Hypothalamus (tissue), 51 donors: ENCODE data around the gene CD63.

Source experiments
- DNase-seq, 51 donors: peaks; one replicate each; lab custom pipeline; 2025; lab: John Stamatoyannopoulos, UW

Gene CD63

GRCh38 chr12:55741931-55742680 lies 13.3 kb upstream of the CD63 start:
- DNase-seq = no peak

- DNase-seq = no peak
Measured at GRCh38 chr12:55739025-55739378, 10.2 kb upstream of the CD63 start.

GRCh38 chr12:55738123-55739024 lies 9.6 kb upstream of the CD63 start:
- DNase-seq = peak in 46 of 51 donors; percentile 31 to 92 (median 73)

- peak in 3 of 51 donors; percentile 48 to 58 (median 54) for DNase-seq
Measured at GRCh38 chr12:55737581-55738122, 8.8 kb upstream of the CD63 start.

GRCh38 chr12:55736780-55737580 lies 8.2 kb upstream of the CD63 start:
- peak in 35 of 51 donors; percentile 14 to 76 (median 49) for DNase-seq

- DNase-seq = no peak
Measured at GRCh38 chr12:55736076-55736475, 7.3 kb upstream of the CD63 start.

- DNase-seq = no peak
Measured at GRCh38 chr12:55734595-55734994, 5.8 kb upstream of the CD63 start.

- DNase-seq = no peak
Measured at GRCh38 chr12:55733858-55734257, 5.0 kb upstream of the CD63 start.

- DNase-seq = no peak
Measured at GRCh38 chr12:55733021-55733555, 4.3 kb upstream of the CD63 start.

GRCh38 chr12:55732288-55732687 lies 3.5 kb upstream of the CD63 start:
- no peak for DNase-seq

- DNase-seq = peak in 42 of 51 donors; percentile 31 to 83 (median 60)
Measured at GRCh38 chr12:55729819-55730818, 1.3 kb upstream of the CD63 start.

GRCh38 chr12:55728186-55728938 lies 447 bp downstream of the CD63 start:
- peak in 46 of 51 donors; percentile 33 to 85 (median 69) for DNase-seq

GRCh38 chr12:55727643-55728185 lies 1.1 kb downstream of the CD63 start:
- peak in 19 of 51 donors; percentile 16 to 72 (median 43) for DNase-seq

GRCh38 chr12:55726971-55727370 lies 1.8 kb downstream of the CD63 start:
- no peak for DNase-seq

GRCh38 chr12:55725556-55725955 lies 3.3 kb downstream of the CD63 start:
- no peak for DNase-seq

- DNase-seq = no peak
Measured at GRCh38 chr12:55724940-55725309, 3.9 kb downstream of the CD63 start.

- DNase-seq = peak in 31 of 51 donors; percentile 12 to 79 (median 46)
Measured at GRCh38 chr12:55724226-55724939, 4.4 kb downstream of the CD63 start.
